Measurements from ENCODE around the gene PTMA.
"Not testable (repeated sequence)": the region's sequence is repeated elsewhere in the genome, so short reads cannot be mapped to it uniquely, and the experiment has no call there.

Gene PTMA

GRCh38 chr2:231743376-231744116 is 35.2 kb downstream of the PTMA start:
- Histone ChIP-seq H3K27ac (ENCODE audit: low read depth, low read length) (no peak overlapping the region), H3K79me2 (ENCODE audit: insufficient read depth, low read length) (no peaks in the 10 kb centered on the region), H3K9me3 (ENCODE audit: insufficient read depth, low read length) (no peaks in the 10 kb centered on the region), H4K20me1 (ENCODE audit: low read depth, low read length) (no peaks in the 10 kb centered on the region), H3K9me2 (replicated peaks; ENCODE audit: insufficient read depth, low read length) (no peaks in the 10 kb centered on the region), H3K9ac (ENCODE audit: low read length) (no peak overlapping the region), H3F3A (ENCODE audit: insufficient read depth) (no peaks in the 10 kb centered on the region), H2AFZ (ENCODE audit: low read depth, low read length, severe bottlenecking) (no peak overlapping the region), H3K27me3 (ENCODE audit: low read length) (no peaks in the 10 kb centered on the region), H3K4me2 (ENCODE audit: low read depth, low read length, poor library complexity, severe bottlenecking) (no peak overlapping the region), H3K36me3 (ENCODE audit: low read length) (no peaks in the 10 kb centered on the region), H3K4me3 (ENCODE audit: insufficient read depth, low read length, poor library complexity, severe bottlenecking) (no peak overlapping the region)
- TF ChIP-seq EZH2phosphoT487 (conservative IDR thresholded peaks at IDR 0.05; ENCODE audit: low read length) (no peak), CTCF (IDR thresholded peaks at IDR 0.05; ENCODE audit: insufficient read depth, low read length, poor library complexity, severe bottlenecking) (no peak)

GRCh38 chr2:231745303-231746038 is 37.1 kb downstream of the PTMA start:
- Histone ChIP-seq H3K27me3 (ENCODE audit: low read length) (no peaks in the 10 kb centered on the region), H3K4me3 (ENCODE audit: insufficient read depth, low read length, poor library complexity, severe bottlenecking) (no peak overlapping the region), H3K9me3 (ENCODE audit: insufficient read depth, low read length) (no peaks in the 10 kb centered on the region), H3F3A (ENCODE audit: insufficient read depth) (no peaks in the 10 kb centered on the region), H3K27ac (ENCODE audit: low read depth, low read length) (no peak overlapping the region), H3K4me2 (ENCODE audit: low read depth, low read length, poor library complexity, severe bottlenecking) (no peak overlapping the region), H3K36me3 (ENCODE audit: low read length) (no peaks in the 10 kb centered on the region), H3K9me2 (replicated peaks; ENCODE audit: insufficient read depth, low read length) (no peaks in the 10 kb centered on the region), H4K20me1 (ENCODE audit: low read depth, low read length) (no peaks in the 10 kb centered on the region), H3K79me2 (ENCODE audit: insufficient read depth, low read length) (no peaks in the 10 kb centered on the region), H2AFZ (ENCODE audit: low read depth, low read length, severe bottlenecking) (no peak overlapping the region), H3K9ac (ENCODE audit: low read length) (no peak overlapping the region)
- TF ChIP-seq EZH2phosphoT487 (conservative IDR thresholded peaks at IDR 0.05; ENCODE audit: low read length) (no peak), CTCF (IDR thresholded peaks at IDR 0.05; ENCODE audit: insufficient read depth, low read length, poor library complexity, severe bottlenecking) (no peak)

- H3K36me3 ChIP-seq (ENCODE audit: low read length); H3K4me2 ChIP-seq (ENCODE audit: low read depth, low read length, poor library complexity, severe bottlenecking); H3K27ac ChIP-seq (ENCODE audit: low read depth, low read length); H3K27me3 ChIP-seq (ENCODE audit: low read length); H3K9me2 ChIP-seq (replicated peaks; ENCODE audit: insufficient read depth, low read length); H3K79me2 ChIP-seq (ENCODE audit: insufficient read depth, low read length); H2AFZ ChIP-seq (ENCODE audit: low read depth, low read length, severe bottlenecking); H3K4me3 ChIP-seq (ENCODE audit: insufficient read depth, low read length, poor library complexity, severe bottlenecking); H3K9me3 ChIP-seq (ENCODE audit: insufficient read depth, low read length); H4K20me1 ChIP-seq (ENCODE audit: low read depth, low read length); H3F3A ChIP-seq (ENCODE audit: insufficient read depth); H3K9ac ChIP-seq (ENCODE audit: low read length): not testable (repeated sequence)
These were observed 40.0 kb downstream of the PTMA start for GRCh38 chr2:231748153-231748896.

GRCh38 chr2:231749016-231749415 is 40.7 kb downstream of the PTMA start:
- H2AFZ ChIP-seq (ENCODE audit: low read depth, low read length, severe bottlenecking); H3K9me3 ChIP-seq (ENCODE audit: insufficient read depth, low read length); H3F3A ChIP-seq (ENCODE audit: insufficient read depth); H3K27ac ChIP-seq (ENCODE audit: low read depth, low read length); H3K27me3 ChIP-seq (ENCODE audit: low read length); H3K4me2 ChIP-seq (ENCODE audit: low read depth, low read length, poor library complexity, severe bottlenecking); H3K36me3 ChIP-seq (ENCODE audit: low read length); H4K20me1 ChIP-seq (ENCODE audit: low read depth, low read length); H3K4me3 ChIP-seq (ENCODE audit: insufficient read depth, low read length, poor library complexity, severe bottlenecking); H3K9ac ChIP-seq (ENCODE audit: low read length); H3K79me2 ChIP-seq (ENCODE audit: insufficient read depth, low read length); H3K9me2 ChIP-seq (replicated peaks; ENCODE audit: insufficient read depth, low read length): not testable (repeated sequence)
